Hematopoietic multipotent progenitor cell (in vitro differentiated cells): ENCODE results near the gene RIPOR2. TPM values are rescaled to one million over a fixed set of nuclear protein-coding genes. Genes with fewer than 3 reads are reported as not detected.

Source experiments
- DNase-seq, 3 donors: peaks; one replicate each; pipeline ENCODE4 v3.0.0-alpha.2; 2011 to 2015; ENCODE audit warnings: low read depth in 2 of 3, low spot score in 2 of 3
- total RNA-seq: library from RNA; depleted of rRNA; stranded (reverse); fragments of >200 nt; gene quantifications from one replicate; pipeline ENCODE4 v1.2.3, GENCODE V29; 2012

The RIPOR2 gene
- total RNA-seq, 1 donor: 55.5 TPM

DNA sequence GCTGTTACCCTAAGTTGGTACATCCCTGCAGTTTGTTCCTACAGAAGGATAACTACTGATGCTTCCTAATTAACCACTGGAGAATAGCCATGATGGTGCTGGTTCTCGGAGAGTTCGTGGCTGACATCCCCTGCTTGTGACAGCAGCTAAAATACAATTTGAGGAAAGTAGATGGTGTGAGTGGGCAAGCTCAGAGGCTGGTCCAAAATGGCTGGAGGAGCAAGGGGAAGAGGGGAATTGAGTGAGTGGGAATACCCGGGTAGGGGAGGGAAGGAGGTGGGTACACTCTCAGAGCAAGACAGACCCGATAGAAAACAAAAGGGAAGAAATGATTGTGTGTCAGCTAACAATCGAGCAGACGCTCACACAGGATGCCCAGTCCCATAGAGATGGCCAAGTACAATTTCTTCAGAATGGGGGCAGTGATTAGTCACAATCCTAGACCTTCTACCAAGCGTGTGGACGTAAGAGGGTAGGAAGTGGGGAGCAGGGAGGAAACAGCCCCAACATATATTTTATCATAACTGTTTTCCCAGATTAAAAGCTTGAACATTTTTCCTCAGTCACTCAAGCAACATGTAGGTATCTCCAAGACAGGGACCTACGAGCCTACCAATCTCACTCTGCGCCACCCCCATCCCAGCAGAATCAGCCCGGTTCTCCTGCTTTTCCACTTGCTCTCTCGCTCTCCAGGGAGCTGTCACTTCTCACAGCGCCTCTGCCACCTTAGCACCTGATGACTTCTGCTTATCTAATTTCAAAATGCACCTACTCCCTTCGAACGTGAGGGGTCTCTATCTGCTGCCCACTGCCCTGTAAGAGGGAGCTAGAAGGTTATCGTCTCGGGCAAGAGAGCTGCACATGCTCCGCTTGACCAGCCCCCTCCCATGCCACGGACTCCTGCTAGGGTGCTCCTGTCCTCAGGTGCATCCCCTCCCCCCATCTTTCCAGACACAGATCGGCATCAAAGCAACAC lies 26.2 kb downstream of the RIPOR2 start:
- DNase-seq: no peak

DNA sequence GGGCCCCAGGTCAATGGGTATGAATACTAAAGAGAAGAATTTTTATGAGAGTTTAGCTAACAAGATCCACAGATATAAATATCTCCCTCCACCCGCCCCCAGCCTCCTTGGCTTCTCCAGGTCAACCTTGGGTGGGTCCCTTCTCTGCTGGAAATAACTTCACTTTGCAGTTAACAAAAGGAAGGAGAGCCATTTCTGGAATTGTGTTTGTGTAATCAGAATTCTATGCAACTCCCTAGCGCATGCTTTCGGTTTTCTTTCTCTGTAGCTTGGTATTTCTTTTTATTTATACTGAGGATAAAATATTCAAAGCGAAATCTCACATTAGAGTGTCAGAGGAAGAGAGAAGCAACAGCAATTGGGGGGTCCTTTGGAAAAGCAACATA lies 27.1 kb downstream of the RIPOR2 start:
- DNase-seq: no peak

DNA sequence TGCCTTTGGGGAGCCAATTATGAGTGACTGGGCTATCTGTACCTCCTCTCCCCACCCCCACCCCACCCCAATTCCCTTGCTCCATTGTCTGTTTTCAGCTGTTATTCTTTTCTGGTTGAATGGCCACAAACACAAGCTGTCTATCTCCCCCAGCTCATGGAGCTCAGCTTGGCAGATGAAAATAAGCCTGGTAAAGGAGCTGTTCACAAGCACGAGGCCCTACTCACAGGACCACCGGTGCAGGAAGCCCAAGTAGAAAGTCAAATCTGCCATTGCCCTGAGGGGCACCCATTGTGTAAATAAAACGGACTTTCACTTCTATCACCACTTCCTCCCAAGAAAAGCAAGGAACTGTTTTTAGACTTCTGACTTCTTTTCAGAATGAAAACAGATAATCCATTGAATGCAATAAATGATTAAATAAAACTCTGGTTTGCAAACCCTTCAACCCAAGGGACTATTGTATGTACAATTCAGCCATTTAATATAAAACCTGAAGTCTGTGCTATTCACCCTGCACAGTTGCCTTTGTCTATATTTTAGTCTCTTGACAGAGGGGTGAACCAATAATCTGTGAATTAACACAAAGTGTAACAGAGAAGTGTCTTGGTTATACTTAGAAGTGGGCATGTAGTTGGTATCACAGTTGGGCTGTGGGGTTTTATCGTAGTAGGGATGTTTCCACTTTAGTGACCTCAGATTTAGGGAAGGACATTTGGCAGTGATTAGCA lies 27.7 kb downstream of the RIPOR2 start:
- no peak for DNase-seq

DNA sequence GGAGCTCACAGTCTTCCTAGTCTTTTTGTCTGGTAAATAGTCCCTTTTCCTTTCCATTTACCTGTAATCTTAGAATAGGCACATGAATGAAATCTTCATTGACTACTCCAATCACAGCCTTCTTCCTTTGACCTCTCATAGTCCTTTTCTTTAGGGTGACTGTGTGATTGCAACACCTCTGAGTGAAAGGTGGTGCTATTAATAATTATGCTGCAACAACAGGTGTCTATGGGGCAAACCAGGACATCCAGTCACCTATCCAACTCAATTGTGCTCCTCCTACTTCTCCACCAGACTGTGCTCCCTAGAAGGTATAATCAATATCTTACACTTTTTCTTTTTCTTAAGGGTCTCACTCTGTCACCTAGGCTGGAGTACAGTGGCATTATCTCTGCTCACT lies 29.4 kb downstream of the RIPOR2 start:
- no peak for DNase-seq

DNA sequence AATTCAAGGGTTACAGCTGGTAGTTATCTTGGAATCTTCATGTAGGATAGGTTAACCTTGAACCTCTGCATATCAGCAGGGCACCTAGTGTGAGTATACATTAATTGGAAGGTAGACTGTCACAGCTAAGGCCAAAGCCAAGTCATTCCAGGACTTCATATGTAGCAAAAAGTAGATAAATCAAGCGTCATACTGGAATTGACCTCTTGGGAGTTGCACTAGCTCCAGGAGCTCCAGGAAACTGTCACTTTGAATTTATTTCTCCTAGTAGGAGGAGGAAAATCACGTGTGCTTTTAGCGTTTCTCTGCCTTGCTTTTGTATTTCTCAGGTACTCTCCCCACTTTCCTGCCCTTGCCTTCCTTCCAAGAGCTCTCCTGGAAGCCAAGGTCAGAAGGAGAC lies 30.3 kb downstream of the RIPOR2 start:
- DNase-seq: no peak

DNA sequence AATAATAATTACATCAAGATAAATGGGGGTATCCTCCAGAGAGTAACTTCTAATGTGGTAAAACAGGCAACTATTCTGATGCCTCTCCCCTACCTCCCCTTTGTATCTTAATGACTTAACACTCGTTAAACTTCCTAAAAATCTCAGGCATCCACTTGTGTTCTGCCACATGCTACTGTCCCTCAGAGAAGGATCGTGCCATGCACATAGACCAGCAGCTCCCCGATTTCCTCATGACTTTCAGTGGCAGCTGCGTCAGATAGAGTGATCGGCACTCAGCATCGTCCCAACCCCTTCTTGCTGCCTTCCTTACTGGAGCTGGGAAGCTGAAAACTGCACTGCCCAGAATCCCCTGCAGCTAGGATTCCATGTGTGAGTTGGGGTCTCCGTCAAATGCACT lies 32.1 kb downstream of the RIPOR2 start:
- DNase-seq: no peak

DNA sequence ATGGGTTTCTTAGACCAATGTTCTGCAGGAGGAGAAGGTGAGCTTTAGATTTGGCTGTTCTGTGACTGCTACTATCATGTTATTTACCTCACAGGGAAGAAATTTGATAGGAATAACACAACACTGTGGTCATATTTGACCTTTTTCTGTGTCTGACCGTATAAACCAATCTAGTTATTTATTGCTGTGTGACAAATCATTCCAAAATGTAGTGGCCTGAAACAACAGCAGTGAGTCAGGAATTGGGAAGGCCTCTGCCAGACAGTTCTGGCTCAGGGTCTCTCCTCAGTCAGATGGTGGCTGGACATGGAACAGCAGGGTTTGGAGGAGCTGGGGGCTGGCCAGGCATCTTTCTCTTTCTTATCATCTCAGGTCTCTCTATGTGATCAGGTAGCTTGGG lies 33.0 kb downstream of the RIPOR2 start:
- no peak for DNase-seq

DNA sequence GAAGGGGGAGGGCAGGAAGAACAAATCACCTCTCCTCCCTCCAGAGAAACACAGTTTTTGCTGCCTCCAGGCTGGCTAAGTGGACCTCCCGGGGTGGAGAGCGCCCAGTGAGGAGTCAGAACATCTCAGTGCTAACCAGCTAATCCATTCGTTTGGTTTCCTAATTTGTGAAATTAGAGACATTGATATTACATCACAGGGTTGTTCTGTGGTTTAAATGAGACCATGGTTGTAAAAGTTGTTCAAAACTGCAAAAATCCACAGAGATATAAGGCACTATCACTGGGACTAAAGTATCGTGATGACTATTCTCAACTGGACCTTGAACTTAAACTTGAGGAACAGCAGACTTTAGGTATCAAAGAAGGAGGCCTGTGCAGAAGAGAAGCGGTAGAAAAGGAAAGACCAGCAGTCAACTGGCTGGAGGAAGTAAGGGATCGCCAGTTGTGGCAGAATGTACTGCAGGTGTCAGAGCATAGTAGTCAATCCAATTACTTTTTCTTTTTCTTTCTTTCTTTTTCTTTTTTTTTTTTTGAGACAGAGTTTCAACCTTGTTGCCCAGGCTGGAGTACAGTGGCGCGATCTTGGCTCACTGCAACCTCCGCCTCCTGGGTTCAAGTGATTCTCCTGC lies 33.9 kb downstream of the RIPOR2 start:
- DNase-seq: no peak

DNA sequence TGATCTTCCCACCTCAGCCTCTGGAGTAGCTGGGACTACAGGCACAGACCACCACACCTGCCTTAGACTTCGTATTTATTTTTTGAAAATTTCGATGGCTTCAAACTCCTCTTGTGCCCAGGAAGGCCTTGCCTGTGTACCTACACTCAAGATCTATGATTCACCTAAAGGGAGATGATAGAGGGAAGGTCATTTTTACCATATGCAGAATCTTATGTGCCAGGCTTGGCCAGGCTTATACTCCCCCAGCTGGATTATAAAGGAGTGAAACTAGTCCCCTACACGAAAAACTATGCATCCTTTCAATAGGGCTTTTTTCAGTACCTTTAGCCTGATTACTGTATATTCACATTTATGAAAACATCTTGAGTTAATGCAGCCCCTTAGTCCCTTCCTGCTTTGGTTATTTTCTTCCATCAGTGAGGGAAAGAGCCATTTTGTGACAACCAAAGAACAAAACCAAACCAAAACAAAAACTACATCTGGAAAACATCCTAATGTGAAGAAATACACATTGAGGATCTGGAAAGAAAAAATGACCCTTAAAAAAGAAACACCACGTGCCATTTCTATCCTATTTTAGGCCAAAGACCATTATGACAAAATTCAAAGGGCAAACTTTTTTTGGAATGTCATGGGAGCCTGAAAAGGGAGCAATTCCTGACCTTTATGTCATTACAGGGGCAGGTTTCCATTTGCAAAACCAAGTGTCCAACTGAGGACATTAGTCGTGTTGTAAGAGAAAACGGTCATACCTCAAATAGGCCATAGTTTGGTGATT lies 34.7 kb downstream of the RIPOR2 start:
- no peak for DNase-seq

DNA sequence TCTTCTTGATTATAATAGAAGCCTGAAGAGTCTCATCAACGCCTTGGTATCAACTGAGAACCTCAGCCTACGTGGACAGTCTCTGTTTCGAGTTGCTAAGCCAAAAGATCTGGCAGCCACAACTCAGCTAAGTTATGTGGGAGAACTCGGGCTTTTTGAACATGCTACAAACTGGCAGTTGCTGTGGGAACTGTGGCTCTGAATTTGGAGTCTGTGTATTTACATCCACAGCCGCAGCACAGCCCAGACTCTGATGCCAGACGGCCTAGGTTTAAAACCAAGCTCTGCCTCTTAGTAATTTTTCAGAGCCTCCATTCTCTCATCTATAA lies 35.8 kb downstream of the RIPOR2 start:
- no peak for DNase-seq

DNA sequence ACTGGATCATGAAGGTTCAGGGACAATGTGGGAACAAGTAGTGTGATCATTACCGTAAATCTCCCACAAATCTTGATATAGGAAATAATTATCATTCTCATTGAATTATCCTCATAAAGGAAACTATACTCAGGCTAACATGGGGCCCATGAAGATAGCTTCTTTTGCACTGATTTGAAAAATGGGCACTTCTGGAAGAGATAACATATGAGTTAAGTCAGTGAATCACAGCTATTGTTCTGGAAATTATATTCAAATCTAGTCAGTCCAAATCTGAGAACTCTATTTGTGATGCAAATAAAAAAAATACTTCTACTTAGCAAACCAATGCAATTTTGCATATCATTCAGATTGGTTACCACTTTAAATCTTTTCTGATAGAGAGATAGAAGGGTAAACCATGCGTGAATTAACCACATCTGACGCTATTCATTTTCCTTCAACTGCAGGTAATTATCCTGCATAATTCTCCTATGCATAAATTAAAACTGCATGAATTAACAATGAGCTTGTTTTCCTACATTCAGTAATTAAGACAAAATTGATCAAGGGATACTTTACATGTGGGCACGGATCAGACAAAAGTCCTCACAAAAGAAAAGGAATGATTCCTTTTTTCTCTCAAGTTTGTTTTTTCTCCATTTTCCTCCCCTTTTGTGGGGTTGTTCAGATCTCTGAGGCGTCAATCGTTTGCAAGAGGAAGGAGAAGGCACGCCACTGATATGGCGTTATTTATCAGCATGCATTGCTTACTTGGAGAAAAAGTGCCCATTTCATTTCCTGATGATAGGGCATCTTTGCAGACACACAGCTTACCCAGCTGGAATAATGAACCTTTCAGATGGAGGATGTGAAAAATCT lies 36.4 kb downstream of the RIPOR2 start:
- no peak for DNase-seq

DNA sequence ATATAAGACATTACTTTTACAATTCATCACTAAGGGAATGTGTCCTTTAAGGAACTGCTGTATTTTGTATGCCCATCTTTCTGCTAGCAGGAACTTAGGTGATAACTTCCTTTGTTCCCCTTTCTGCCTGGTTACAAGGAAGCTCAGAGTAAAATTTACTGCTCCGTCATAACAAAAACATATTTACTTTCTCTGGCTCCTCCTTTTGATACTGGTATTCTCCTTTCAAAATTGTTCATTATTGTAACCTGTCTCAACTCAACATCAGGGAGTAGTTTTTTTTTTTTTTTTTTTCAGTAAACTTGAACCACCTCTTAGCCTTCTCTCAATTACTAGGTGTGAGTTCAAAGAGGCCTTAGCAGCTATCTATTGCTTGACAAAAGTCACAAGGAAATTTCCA lies 37.1 kb downstream of the RIPOR2 start:
- no peak for DNase-seq

DNA sequence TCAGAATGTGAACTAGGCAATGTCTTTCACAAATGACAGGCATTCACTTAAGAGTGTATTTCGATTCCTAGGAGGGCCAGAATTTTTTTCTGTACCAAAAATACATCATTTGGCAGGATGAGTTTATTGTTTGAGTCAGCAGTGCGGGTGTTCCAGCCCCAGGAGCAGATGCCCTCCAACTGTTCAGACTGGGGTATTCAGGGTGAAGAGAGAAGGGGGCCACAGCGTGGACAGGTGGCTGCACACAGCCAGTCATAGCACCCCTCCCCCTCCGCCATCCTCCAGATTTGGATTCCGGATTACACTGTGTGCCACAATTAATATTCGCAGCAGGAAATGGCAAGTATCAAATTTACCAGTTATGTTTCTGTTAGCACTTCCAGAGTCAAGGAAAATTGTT lies 38.6 kb downstream of the RIPOR2 start:
- DNase-seq: no peak

DNA sequence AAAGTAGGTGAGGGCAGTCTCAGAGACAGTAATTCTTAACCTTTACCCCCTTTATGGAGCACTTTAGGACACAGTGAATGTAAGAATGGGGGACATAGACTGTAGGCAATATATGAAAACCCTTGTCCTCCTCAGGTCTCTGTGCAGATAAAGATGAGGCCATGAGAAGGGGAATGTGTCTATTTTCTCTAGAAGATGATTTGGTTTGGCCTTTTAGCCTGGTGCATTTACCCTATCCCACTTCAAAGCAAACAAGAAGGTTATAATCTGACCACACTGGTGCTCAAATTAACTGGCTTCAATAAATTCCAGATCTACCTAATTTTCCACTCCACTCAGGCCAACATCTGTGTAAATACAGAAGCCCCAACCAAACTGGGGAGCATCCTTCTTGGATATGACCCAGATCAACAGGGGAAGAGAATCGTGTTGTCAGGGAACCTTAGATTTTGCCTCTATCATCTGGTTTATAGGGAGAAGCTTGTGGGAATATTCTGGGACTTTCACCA lies 42.4 kb downstream of the RIPOR2 start:
- DNase-seq: no peak

DNA sequence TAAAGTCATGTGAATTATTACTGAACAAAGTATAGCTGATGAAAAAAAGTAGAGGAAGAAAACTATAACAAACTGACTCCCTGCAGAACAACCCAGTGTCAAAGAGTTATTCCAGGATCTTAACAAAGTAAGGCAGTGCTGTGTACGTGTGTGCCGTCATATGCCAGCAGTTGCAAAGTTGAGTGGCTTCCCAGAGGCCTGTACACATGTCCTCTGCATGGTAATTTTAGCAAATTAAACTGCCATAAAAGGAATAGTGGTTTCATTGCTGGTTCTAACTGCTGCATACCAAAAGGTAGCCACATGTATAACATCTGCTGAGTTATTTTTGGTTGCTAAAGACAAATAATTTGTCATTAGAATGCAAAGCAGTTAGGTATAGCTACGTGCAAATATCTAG lies 44.8 kb downstream of the RIPOR2 start:
- DNase-seq: no peak

DNA sequence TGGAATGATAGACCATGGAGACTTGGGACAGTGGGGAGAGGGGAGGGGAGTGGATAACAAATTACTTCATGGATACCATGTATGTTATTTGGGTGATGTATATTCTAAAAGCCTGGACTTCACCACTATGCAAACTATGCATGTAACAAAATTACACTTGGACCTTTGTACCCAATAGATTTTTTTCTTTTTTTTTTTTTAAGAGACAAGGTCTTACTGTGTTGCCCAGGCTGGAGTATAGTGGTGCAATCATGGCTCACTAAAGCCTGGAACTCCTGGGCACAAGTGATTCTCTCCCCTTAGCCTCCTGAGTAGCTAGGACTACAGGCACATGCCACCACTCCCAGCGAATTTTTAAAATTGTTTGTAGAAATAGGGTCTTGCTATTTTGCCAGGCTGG lies 45.3 kb downstream of the RIPOR2 start:
- DNase-seq: no peak

DNA sequence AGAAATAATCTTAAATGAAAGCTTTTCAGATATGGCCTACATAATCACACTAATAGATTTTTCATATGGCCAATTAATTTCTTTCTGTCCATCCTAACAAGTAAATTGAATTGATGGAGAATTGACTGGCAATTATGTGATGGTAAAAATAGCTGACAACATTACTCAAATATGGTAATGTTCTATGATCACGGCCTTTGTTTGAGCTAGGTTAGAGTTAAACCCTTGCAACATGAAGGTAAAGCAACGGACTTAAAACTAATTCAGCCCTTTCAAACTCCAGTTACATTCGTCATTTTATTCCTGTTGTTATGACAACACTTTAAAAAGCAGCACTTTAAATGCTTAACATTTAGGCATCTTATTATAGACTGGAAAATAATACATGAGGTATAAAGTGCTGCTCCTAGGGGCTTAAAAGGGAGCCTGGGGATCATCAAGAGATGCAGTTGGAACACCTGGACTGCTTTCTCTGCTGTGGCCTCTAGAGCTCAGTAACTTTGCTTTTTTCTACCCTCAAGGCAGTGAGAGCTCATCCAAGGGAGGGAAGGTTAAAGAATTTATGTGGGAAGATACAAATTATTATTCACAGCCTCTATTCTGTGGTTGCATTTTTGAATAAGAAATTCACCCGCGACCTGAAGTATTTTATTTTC lies 46.9 kb downstream of the RIPOR2 start:
- DNase-seq: no peak

DNA sequence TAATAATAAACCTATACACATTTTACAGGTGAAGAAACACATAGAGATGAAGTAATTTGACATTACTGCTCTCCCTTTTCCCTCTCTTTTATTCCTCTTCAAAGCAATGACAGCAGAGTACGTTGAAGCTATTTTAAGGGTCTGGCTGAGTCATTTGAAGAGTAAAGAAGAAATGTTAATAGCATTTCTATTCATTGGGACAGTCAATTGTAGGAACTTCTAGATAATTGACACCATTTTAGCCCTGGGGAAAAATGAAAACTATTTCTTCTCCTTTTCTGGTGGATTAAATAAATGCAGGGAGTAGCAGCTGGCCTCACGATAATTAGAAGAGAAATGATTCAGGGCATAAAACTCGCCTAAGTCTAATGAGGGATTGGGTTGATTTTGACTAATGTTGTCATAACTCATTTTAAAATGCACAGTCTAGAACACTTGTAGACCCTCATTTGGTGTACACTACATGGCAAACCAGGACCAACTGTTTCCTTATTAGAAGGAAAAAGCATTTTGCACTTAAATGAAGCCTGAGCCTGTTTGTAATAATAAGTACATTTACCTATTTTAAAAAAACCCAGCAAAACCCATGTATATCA lies 48.1 kb downstream of the RIPOR2 start:
- no peak for DNase-seq

DNA sequence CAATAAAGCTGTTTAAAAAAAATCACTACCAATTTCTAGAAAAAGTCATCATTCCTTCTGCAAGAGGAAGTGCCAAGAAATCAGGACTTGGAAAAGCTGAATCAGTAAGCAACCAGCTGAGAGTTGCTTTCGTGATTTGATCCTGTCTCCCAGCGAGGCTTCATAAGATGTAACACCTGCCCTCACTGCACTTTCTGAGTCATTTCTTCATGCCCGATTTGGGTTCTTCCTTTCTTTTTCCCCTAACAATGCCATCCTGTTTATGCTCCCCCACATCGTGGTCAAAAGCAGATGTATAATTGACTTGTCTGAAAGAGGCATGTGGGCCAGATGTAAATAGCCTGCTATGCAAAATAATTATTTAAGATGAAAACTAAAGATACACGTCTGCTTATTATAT lies 52.1 kb downstream of the RIPOR2 start:
- no peak for DNase-seq
